OCI-LY3 (cell line): ENCODE measurements around the gene IL16.

Experiments
- CTCF ChIP-seq: fragments of 200-600, 300-600 bp; sonication (generic); IDR thresholded peaks from 2 replicates; pipeline ENCODE4 v1.5.1; 2014; ENCODE audit warnings: antibody characterized with exemption, low read length, low read depth
- EZH2phosphoT487 ChIP-seq: fragments of 200-600 bp; shearing (Covaris generic); IDR thresholded peaks from 2 replicates; pipeline ENCODE4 v1.6.1; 2018; ENCODE audit warnings: antibody characterized with exemption, mixed run types, low read depth

GRCh38 chr15:81224232-81224631, 27.6 kb downstream of the IL16 start:
- TF ChIP-seq CTCF (no peak), EZH2phosphoT487 (no peak)
